HepG2 (cell line): ENCODE data around the gene GALNT18.

Experiments
- CC2D1A ChIP-seq: sonication (generic); formaldehyde crosslinking; IDR thresholded peaks from 2 replicates; pipeline ENCODE4 v1.8.1; 2023; ENCODE audit warnings: mild to moderate bottlenecking, missing genetic modification reagents
- CREM ChIP-seq, 2 experiments: sonication (generic) in 1 of 2; formaldehyde crosslinking in 1 of 2; IDR thresholded peaks; 2 replicates each; pipeline versions ENCODE4 v1.4.0 to v1.6.1; 2016 to 2020; ENCODE audit warnings: antibody characterized with exemption in 1 of 2, mild to moderate bottlenecking in 1 of 2, missing genetic modification reagents in 1 of 2
- CTCF ChIP-seq: sonication (generic); formaldehyde crosslinking; IDR thresholded peaks from 2 replicates; pipeline ENCODE4 v1.5.0; 2020; ENCODE audit warnings: mild to moderate bottlenecking, missing genetic modification reagents, moderate library complexity
- ETV6 ChIP-seq: sonication (generic); formaldehyde crosslinking; conservative IDR thresholded peaks from 2 replicates; pipeline ENCODE4 v1.4.0; 2020; ENCODE audit warnings: missing genetic modification reagents
- EZH2 ChIP-seq: conservative IDR thresholded peaks from 2 replicates; pipeline ENCODE4 v1.6.1; 2012; ENCODE audit warnings: mild to moderate bottlenecking, low read depth, low read length, moderate library complexity
- GFI1 ChIP-seq: sonication (generic); formaldehyde crosslinking; IDR thresholded peaks from 2 replicates; pipeline ENCODE4 v1.5.0; 2020; ENCODE audit warnings: missing genetic modification reagents, mild to moderate bottlenecking, borderline replicate concordance
- HCFC1 ChIP-seq: fragments of 150-350 bp; IDR thresholded peaks from 2 replicates; pipeline ENCODE4 v1.6.1; 2014; ENCODE audit warnings: low read depth, low read length
- MAFF ChIP-seq: IDR thresholded peaks from 2 replicates; pipeline ENCODE4 v1.6.1; 2011; ENCODE audit warnings: low read depth, low read length, improper control_type of control experiment
- REST ChIP-seq, 2 experiments: IDR thresholded peaks; 2 replicates each; pipeline ENCODE4 v1.6.1; 2011 to 2012; ENCODE audit warnings: low read length in 2 of 2, borderline replicate concordance in 1 of 2, low read depth in 1 of 2, mild to moderate bottlenecking in 1 of 2, moderate library complexity in 1 of 2
- SP1 ChIP-seq, 2 experiments: fragments of 450-650 bp in 1 of 2; sonication (generic) in 1 of 2; formaldehyde crosslinking in 1 of 2; IDR thresholded peaks; 2 replicates each; pipeline versions ENCODE4 v1.4.0 to v1.6.1; 2016 to 2020; ENCODE audit warnings: missing genetic modification reagents in 1 of 2
- ZNF331 ChIP-seq: sonication (generic); formaldehyde crosslinking; IDR thresholded peaks from 2 replicates; pipeline ENCODE4 v1.4.0; 2020; ENCODE audit warnings: missing genetic modification reagents
- ZNF460 ChIP-seq: sonication (generic); formaldehyde crosslinking; IDR thresholded peaks from 2 replicates; pipeline ENCODE4 v1.5.1; 2020; ENCODE audit warnings: missing genetic modification reagents, mild to moderate bottlenecking, borderline replicate concordance
- ZNF773 ChIP-seq: sonication (generic); formaldehyde crosslinking; IDR thresholded peaks from 2 replicates; pipeline ENCODE4 v1.4.0; 2020; ENCODE audit warnings: missing genetic modification reagents, borderline replicate concordance

GRCh38 chr11:11346303-11346702 is 275.5 kb downstream of the GALNT18 start:
- TF ChIP-seq CTCF, result no peak
- TF ChIP-seq ZNF460 (CRISPR knock-in tag), result no peak
- TF ChIP-seq SP1 (IDR thresholded peaks at IDR 0.05), result no peak
- TF ChIP-seq SP1 (CRISPR knock-in tag; IDR thresholded peaks at IDR 0.05), result no peak
- no peak for TF ChIP-seq HCFC1
- TF ChIP-seq ZNF331, result no peak
- no peak for TF ChIP-seq CREM (IDR thresholded peaks at IDR 0.05)
- TF ChIP-seq CREM (CRISPR knock-in tag; IDR thresholded peaks at IDR 0.05), result no peak
- TF ChIP-seq EZH2, result no peak
- no peak for TF ChIP-seq MAFF
- no peak for TF ChIP-seq REST (IDR thresholded peaks at IDR 0.05; ENCODE audit: borderline replicate concordance in 1 of 2, low read depth in 1 of 2, low read length in 2 of 2)
- TF ChIP-seq CC2D1A (CRISPR knock-in tag), result no peak
- TF ChIP-seq ETV6 (CRISPR knock-in tag), result no peak
- no peak for TF ChIP-seq GFI1 (CRISPR knock-in tag)
- no peak for TF ChIP-seq ZNF773 (CRISPR knock-in tag)
